SH-SY5Y (cell line): ENCODE data around the gene RALBP1.

Experiments
- GATA2 ChIP-seq: IDR thresholded peaks from 2 replicates; pipeline ENCODE4 v1.6.1; 2011; ENCODE audit warnings: mild to moderate bottlenecking, low read depth, low read length
- GATA3 ChIP-seq: IDR thresholded peaks from 2 replicates; pipeline ENCODE4 v1.6.1; 2011; ENCODE audit warnings: low read depth, mild to moderate bottlenecking, low read length, moderate library complexity

DNA sequence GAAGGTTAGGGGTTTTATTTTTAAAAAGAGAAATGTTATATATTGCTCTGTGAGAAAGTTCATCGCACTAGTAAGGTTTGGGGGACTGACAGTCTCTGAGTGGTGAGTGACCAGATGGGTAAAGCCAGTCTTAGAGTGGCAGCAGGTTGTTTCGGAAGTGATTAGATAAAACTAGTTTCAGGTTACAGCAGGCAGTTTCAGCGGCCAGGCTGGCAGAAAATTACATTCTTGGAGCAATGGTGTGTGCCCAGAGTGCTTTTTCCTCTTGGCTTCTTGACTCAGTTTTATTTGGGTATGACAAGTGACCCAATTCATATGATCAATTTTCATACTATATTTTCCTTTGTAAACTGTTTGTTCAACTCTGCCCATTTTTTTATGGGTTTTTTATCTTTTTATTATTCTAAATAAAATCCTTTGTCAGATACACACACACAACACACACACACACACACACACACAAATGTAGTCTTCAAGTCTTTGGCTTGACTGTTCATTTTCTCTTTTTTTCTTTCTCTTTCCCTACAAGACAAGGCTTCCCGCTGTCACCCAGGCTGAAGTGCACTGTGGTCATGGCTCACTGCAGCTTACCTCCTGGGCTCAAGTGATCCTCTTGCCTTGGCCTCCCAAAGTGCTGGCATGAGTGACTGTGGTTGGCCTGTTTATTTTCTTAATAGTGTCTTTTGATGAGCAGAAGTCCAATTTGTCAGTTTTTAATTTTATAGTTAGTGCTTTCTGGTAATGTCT lies 30.9 kb downstream of the RALBP1 start:
- no peak for TF ChIP-seq GATA3
- TF ChIP-seq GATA2, result no peak
